ENCODE data around the gene IGSF21. TPM values are rescaled to one million over a fixed set of nuclear protein-coding genes. Genes with fewer than 3 reads are reported as not detected.

The IGSF21 gene
- total and polyA plus RNA-seq, 2 donors (not counting 3 experiments of a cell fraction or from before 2014, with no cell fraction given): not detected

- Histone ChIP-seq H3K79me2 (ENCODE audit: control insufficient read depth, insufficient read depth, low read length) (no peaks in the 10 kb centered on the region), H3K9me1 (replicated peaks; ENCODE audit: control insufficient read depth, extremely low read depth, insufficient read depth, low read length) (no peaks in the 10 kb centered on the region), H3K27me3 (ENCODE audit: control insufficient read depth in 2 of 2, insufficient read depth in 2 of 2, low read length in 2 of 2) (no peaks in the 10 kb centered on the region), H3K9me3 (replicated peaks; ENCODE audit: control insufficient read depth, insufficient read depth, low read length) (no peaks in the 10 kb centered on the region), H3K4me2 (ENCODE audit: insufficient read depth, low read length) (no peak overlapping the region), H3K4me3 (replicated peaks in 1 of 3; ENCODE audit: insufficient read depth in 1 of 3, low read depth in 1 of 3, low read length in 3 of 3) (no peak overlapping the region), H2AFZ (ENCODE audit: low read depth, low read length) (no peak overlapping the region), H3K4me1 (ENCODE audit: control insufficient read depth, extremely low read depth, insufficient read depth, low read length) (no peaks in the 10 kb centered on the region), H3K36me3 (ENCODE audit: control insufficient read depth in 2 of 2, extremely low read depth in 1 of 2, insufficient read depth in 2 of 2, low read length in 2 of 2) (no peaks in the 10 kb centered on the region), H4K20me1 (replicated peaks; ENCODE audit: control insufficient read depth, extremely low read depth, insufficient read depth, low read length) (no peaks in the 10 kb centered on the region), H3K27ac (ENCODE audit: insufficient read depth, low read depth, low read length) (no peak overlapping the region), H3K9ac (replicated peaks; ENCODE audit: extremely low read depth, insufficient read depth, low read length) (no peak overlapping the region)
- CTCF ChIA-PET: no interaction called here
- DNase-seq (ENCODE audit: low read depth, low spot score) (no peak), FAIRE-seq (no peak)
- dilution Hi-C loops (cut with MboI; ENCODE audit: extremely low pct_ligation_motif_present, low sequenced_read_pairs) (no loop called here), intact Hi-C loops (cut with micrococcal nuclease) (no loop called here)
- POLR2A ChIA-PET: no interaction called here
- BruUV-seq (replicated peaks): no TSS peak
- TF ChIP-seq JUN (IDR thresholded peaks at IDR 0.05; ENCODE audit: borderline replicate concordance, insufficient read depth, insufficient read length, low read depth): no peak
- no peak for TF ChIP-seq EZH2 (IDR thresholded peaks at IDR 0.05; ENCODE audit: borderline replicate concordance, low read depth, low read length, severe bottlenecking)
- no peak for TF ChIP-seq GATA2 (IDR thresholded peaks at IDR 0.05; ENCODE audit: insufficient read depth, insufficient read length, low read depth, low read length)
- no peak for TF ChIP-seq POLR2A (IDR thresholded peaks at IDR 0.05; ENCODE audit: low read depth, low read length)
- TF ChIP-seq CTCF (IDR thresholded peaks at IDR 0.05; ENCODE audit: extremely low read depth in 1 of 2, insufficient read depth in 1 of 2, low read depth in 1 of 2, low read length in 2 of 2): no peak
- no peak for TF ChIP-seq MAX (IDR thresholded peaks at IDR 0.05; ENCODE audit: insufficient read depth, insufficient read length)
- no peak for TF ChIP-seq MYC (IDR thresholded peaks at IDR 0.05; ENCODE audit: low read depth, low read length)
- no peak for TF ChIP-seq POLR2AphosphoS5 (IDR thresholded peaks at IDR 0.05; ENCODE audit: insufficient read depth, low read depth, low read length)
- TF ChIP-seq FOS (IDR thresholded peaks at IDR 0.05; ENCODE audit: borderline replicate concordance, insufficient read depth, low read length): no peak
These were observed 132.1 kb downstream of the IGSF21 start for GRCh38 chr1:18239671-18240070.
